Measurements from ENCODE around the gene CD79B. TPM values are rescaled to one million over a fixed set of nuclear protein-coding genes. Genes with fewer than 3 reads are reported as not detected.
A peak's percentile ranks its signal among the peaks of the same experiment; 100 is the strongest.
"Not testable (repeated sequence)": the region's sequence is repeated elsewhere in the genome, so short reads cannot be mapped to it uniquely, and the experiment has no call there.

CD79B gene
- total and polyA plus RNA-seq, 9 of the 15 experiments (the other 6 are each of a cell fraction or from before 2014, with no cell fraction given) = 0.15 to 0.62 (median 0.44) TPM; not detected in 2

DNA sequence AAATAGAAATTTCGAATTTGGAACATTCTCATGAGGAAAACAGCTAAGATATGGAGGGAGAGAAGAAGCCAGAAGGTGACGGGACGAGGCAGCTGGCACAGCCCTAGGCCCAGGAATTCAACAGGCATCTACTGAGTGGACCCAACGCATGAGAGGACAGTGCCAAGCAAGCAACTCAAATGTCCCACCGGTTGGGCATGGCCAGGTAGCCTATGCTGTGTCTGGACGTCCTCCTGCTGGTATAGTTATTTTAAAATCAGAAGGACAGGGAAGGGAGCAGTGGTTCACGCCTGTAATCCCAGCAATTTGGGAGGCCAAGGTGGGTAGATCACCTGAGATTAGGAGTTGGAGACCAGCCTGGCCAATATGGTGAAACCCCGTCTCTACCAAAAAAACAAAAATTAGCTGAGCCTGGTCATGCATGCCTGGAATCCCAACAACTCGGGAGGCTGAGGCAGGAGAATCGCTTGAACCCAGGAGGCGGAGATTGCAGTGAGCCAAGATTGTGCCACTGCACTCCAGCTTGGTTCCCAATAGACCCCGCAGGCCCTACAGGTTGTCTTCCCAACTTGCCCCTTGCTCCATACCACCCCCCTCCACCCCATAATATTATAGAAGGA is 15.5 kb downstream of the CD79B start:
- Histone ChIP-seq H3K9me1 (ENCODE audit: control insufficient read depth, insufficient read depth, low read length) (no peaks in the 10 kb centered on the region), H3K9me3 (replicated peaks; ENCODE audit: control insufficient read depth, insufficient read depth, low read depth, low read length) (no peaks in the 10 kb centered on the region), H3K4me2 (ENCODE audit: insufficient read depth, low read length) (no peak overlapping the region), H3K4me1 (replicated peaks in 1 of 2; ENCODE audit: control insufficient read depth in 2 of 2, insufficient read depth in 2 of 2, low read length in 2 of 2) (no peaks in the 10 kb centered on the region; a peak in 1 of 5 replicates), H3K4me3 (no peak overlapping the region), H3K27ac (ENCODE audit: extremely low read depth, low read depth, low read length) (no peak overlapping the region), H3K27me3 (ENCODE audit: control insufficient read depth in 2 of 2, insufficient read depth in 2 of 2, low read length in 2 of 2) (peaks cover 3 to 34% of the 10 kb centered on the region in 2 experiments; a peak in 4 of 5 replicates), H3K36me3 (ENCODE audit: control insufficient read depth, insufficient read depth, low read length) (no peaks in the 10 kb centered on the region), H3K79me2 (ENCODE audit: control insufficient read depth, insufficient read depth, low read length) (no peaks in the 10 kb centered on the region), H3K9ac (ENCODE audit: insufficient read depth in 1 of 2, low read depth in 2 of 2, low read length in 2 of 2) (no peak overlapping the region), H2AFZ (ENCODE audit: low read depth, low read length) (no peak overlapping the region), H4K20me1 (replicated peaks; ENCODE audit: control insufficient read depth, insufficient read depth, low read length) (no peaks in the 10 kb centered on the region)
- POLR2A ChIA-PET = no interaction called here
- DNase-seq (ENCODE audit: extremely low read depth in 1 of 4, low spot score in 3 of 4) = no peak
- BruUV-seq (replicated peaks) = no TSS peak
- WGBS (ENCODE audit: insufficient coverage, low coverage, missing lambda C conversion rate) = 4% methylated on average over 11 of the region's 12 CpGs
- no peak for ATAC-seq
- FAIRE-seq = no peak
- in situ Hi-C loops (cut with MboI) (loop anchor here (10.0 kb wide), 2 partner anchors 108 to 368 kb away; partner anchors contain the start of gene ICAM2), intact Hi-C loops (cut with micrococcal nuclease) (loop anchor here (5.0 to 10.0 kb wide), 2 partner anchors 216 to 368 kb away; partner anchors contain the start of gene ERN1)
- peak; percentile 33; the same call in 1 of the 2 replicates for TF ChIP-seq CREM (IDR thresholded peaks at IDR 0.05; ENCODE audit: low read depth)
- TF ChIP-seq ZHX1 (conservative IDR thresholded peaks at IDR 0.05; ENCODE audit: low read length) = no peak
- TF ChIP-seq BRCA1 (IDR thresholded peaks at IDR 0.05) = peak; percentile 100
- no peak for TF ChIP-seq BRCA1 (CRISPR knock-in tag; IDR thresholded peaks at IDR 0.05)
- TF ChIP-seq RBBP5 (IDR thresholded peaks at IDR 0.05; ENCODE audit: borderline replicate concordance, insufficient read depth, low read length, poor library complexity, severe bottlenecking) = peak; percentile 47
- CTCF ChIA-PET (ENCODE audit: low intra/inter-chr PET ratio) = no interaction called here

GRCh38 chr17:63915753-63916152 is 16.4 kb downstream of the CD79B start:
- H4K20me1 ChIP-seq (replicated peaks; ENCODE audit: control insufficient read depth, insufficient read depth, low read length); H3K4me3 ChIP-seq; H2AFZ ChIP-seq (ENCODE audit: low read depth, low read length); H3K27ac ChIP-seq (ENCODE audit: extremely low read depth, low read depth, low read length); H3K9me3 ChIP-seq (replicated peaks; ENCODE audit: control insufficient read depth, insufficient read depth, low read depth, low read length); H3K4me2 ChIP-seq (ENCODE audit: insufficient read depth, low read length); H3K9ac ChIP-seq (ENCODE audit: insufficient read depth in 1 of 2, low read depth in 2 of 2, low read length in 2 of 2); CTCF ChIA-PET (ENCODE audit: low intra/inter-chr PET ratio); H3K36me3 ChIP-seq (ENCODE audit: control insufficient read depth, insufficient read depth, low read length); DNase-seq (ENCODE audit: extremely low read depth in 1 of 4, low spot score in 3 of 4); POLR2A ChIA-PET; BruUV-seq (replicated peaks); FAIRE-seq; H3K79me2 ChIP-seq (ENCODE audit: control insufficient read depth, insufficient read depth, low read length); ATAC-seq; H3K9me1 ChIP-seq (ENCODE audit: control insufficient read depth, insufficient read depth, low read length); H3K4me1 ChIP-seq (replicated peaks in 1 of 2; ENCODE audit: control insufficient read depth in 2 of 2, insufficient read depth in 2 of 2, low read length in 2 of 2): not testable (repeated sequence)
- intact Hi-C loops (cut with micrococcal nuclease) = loop anchor here (5.0 to 10.0 kb wide), 2 partner anchors 217 to 369 kb away; partner anchors contain the start of gene ERN1
- WGBS (ENCODE audit: insufficient coverage, low coverage, missing lambda C conversion rate) = under 1% methylated on average over 10 of the region's 10 CpGs
- in situ Hi-C loops (cut with MboI) = loop anchor here (10.0 kb wide), 2 partner anchors 109 to 369 kb away; partner anchors contain the start of gene ICAM2
- H3K27me3 ChIP-seq (ENCODE audit: control insufficient read depth in 2 of 2, insufficient read depth in 2 of 2, low read length in 2 of 2) = peaks cover 6 to 41% of the 10 kb centered on the region in 2 experiments; a peak in 4 of 5 replicates
